GM12878 (cell line): Measurements from ENCODE around the gene LTC4S. TPM values are rescaled to one million over a fixed set of nuclear protein-coding genes. Genes with fewer than 3 reads are reported as not detected.
"Not testable (repeated sequence)": the region's sequence is repeated elsewhere in the genome, so short reads cannot be mapped to it uniquely, and the experiment has no call there.

Source experiments
- ATAC-seq: fragments of 200-7000 bp; cut with Tn5 transposase; 3 replicates; pipeline ENCODE4 v1.9.1; 2020; ENCODE audit warnings: mild to moderate bottlenecking, moderate library complexity
- BruUV-seq: library from RNA; stranded (reverse); fragments of 400-500 nt; replicated peaks from 2 replicates; lab custom pipeline; 2021; lab: Mats Ljungman, UMichigan
- CTCF ChIA-PET: fragments of 300-600 bp; sonication (Branson Sonifier 250); formaldehyde crosslinking; extraction: SDS; loops from one replicate; lab custom pipeline; 2021; ENCODE audit warnings: inconsistent platforms; lab: Yijun Ruan, JAX
- POLR2A ChIA-PET: fragments of 350-600 bp; formaldehyde crosslinking; extraction: SDS; loops from one replicate; lab custom pipeline; 2021; ENCODE audit warnings: inconsistent platforms; lab: Charles Lee
- RAD21 ChIA-PET: fragments of 300-600 bp; sonication (Branson Sonifier 250); formaldehyde crosslinking; loops from one replicate; lab custom pipeline; 2023; ENCODE audit warnings: antibody characterized with exemption; ENCODE audit not compliant: unreplicated experiment; lab: Charles Lee
- SMC1A ChIA-PET: fragments of 300-600 bp; sonication (Branson Sonifier 250); formaldehyde crosslinking; loops from one replicate; lab custom pipeline; 2023; ENCODE audit not compliant: unreplicated experiment, uncharacterized antibody; lab: Charles Lee
- DNase-seq: peaks from one replicate; pipeline ENCODE4 v3.0.0-alpha.2; 2011; ENCODE audit warnings: low read depth, low spot score
- FAIRE-seq: peaks from 3 replicates; lab custom pipeline; 2011; peaks lifted over from hg19 to GRCh38; lab: Jason Lieb, UNC
- H2AFZ ChIP-seq: 2 replicates; pipeline ENCODE4 v1.6.0; 2011; ENCODE audit warnings: low read depth, low read length, control low read depth; ENCODE audit not compliant: control insufficient read depth
- H3K27ac ChIP-seq: 2 replicates; pipeline ENCODE4 v1.5.1; 2011; ENCODE audit warnings: control low read depth; ENCODE audit not compliant: control insufficient read depth, insufficient read depth
- H3K27me3 ChIP-seq, 2 experiments: replicated peaks in 1 of 2; 2 replicates each; pipeline versions ENCODE4 v1.6.0 to v1.6.1; 2011; ENCODE audit warnings: low read length in 1 of 2; ENCODE audit not compliant: control insufficient read depth in 2 of 2, insufficient read depth in 2 of 2
- H3K36me3 ChIP-seq, 2 experiments: 2 replicates each; pipeline ENCODE4 v1.5.1; 2011; ENCODE audit warnings: low read length in 1 of 2; ENCODE audit not compliant: control insufficient read depth in 2 of 2, insufficient read depth in 2 of 2
- H3K4me1 ChIP-seq: 2 replicates; pipeline ENCODE4 v1.6.1; 2011; ENCODE audit warnings: mild to moderate bottlenecking, low read length, moderate library complexity, mixed read lengths; ENCODE audit not compliant: control insufficient read depth, insufficient read depth
- H3K4me2 ChIP-seq: 2 replicates; pipeline ENCODE4 v1.6.0; 2011; ENCODE audit warnings: control low read depth; ENCODE audit not compliant: control insufficient read depth, insufficient read depth
- H3K4me3 ChIP-seq: fragments of 200-600 bp; sonication (generic); 2 replicates; pipeline ENCODE4 v1.5.1; 2016
- H3K79me2 ChIP-seq: 2 replicates; pipeline ENCODE4 v1.6.0; 2011; ENCODE audit warnings: low read length; ENCODE audit not compliant: control insufficient read depth, insufficient read depth
- H3K9ac ChIP-seq: 2 replicates; pipeline ENCODE4 v1.8.0; 2011; ENCODE audit warnings: low read length, control low read depth, mixed read lengths; ENCODE audit not compliant: control insufficient read depth, insufficient read depth
- H3K9me3 ChIP-seq: replicated peaks from 3 replicates; pipeline ENCODE4 v1.5.1; 2011; ENCODE audit warnings: mild to moderate bottlenecking, low read length; ENCODE audit not compliant: control insufficient read depth, insufficient read depth
- H4K20me1 ChIP-seq: 2 replicates; pipeline ENCODE4 v1.6.0; 2011; ENCODE audit not compliant: control insufficient read depth, insufficient read depth
- E2F8 ChIP-seq: fragments of 450-650 bp; IDR thresholded peaks from 2 replicates; pipeline ENCODE4 v1.6.1; 2018; ENCODE audit warnings: mild to moderate bottlenecking, low read depth, moderate library complexity; ENCODE audit not compliant: partially characterized antibody
- FOS ChIP-seq: IDR thresholded peaks from 3 replicates; pipeline ENCODE4 v1.6.1; 2011; ENCODE audit warnings: borderline replicate concordance; ENCODE audit not compliant: insufficient read length; ENCODE audit errors: extremely low read depth
- NR2C2 ChIP-seq: IDR thresholded peaks from 2 replicates; pipeline ENCODE4 v1.6.1; 2011; ENCODE audit warnings: borderline replicate concordance, low read depth; ENCODE audit not compliant: control insufficient read depth, insufficient read length
- PRDM15 ChIP-seq: fragments of 450-650 bp; formaldehyde crosslinking; IDR thresholded peaks from 2 replicates; pipeline ENCODE4 v1.4.0; 2020; ENCODE audit warnings: mild to moderate bottlenecking, moderate library complexity
- YBX1 ChIP-seq: fragments of 450-650 bp; IDR thresholded peaks from 2 replicates; pipeline ENCODE4 v1.6.1; 2016; ENCODE audit warnings: antibody characterized with exemption
- ZBTB11 ChIP-seq: fragments of 450-650 bp; formaldehyde crosslinking; IDR thresholded peaks from 2 replicates; pipeline ENCODE4 v1.5.0; 2022; ENCODE audit warnings: mild to moderate bottlenecking, missing genetic modification characterization
- WGBS: methylation state at CpG from one replicate; pipeline ENCODE4 v1.1.6; 2016; ENCODE audit warnings: low lambda C conversion rate; ENCODE audit not compliant: insufficient replicate concordance, insufficient coverage; ENCODE audit errors: missing lambda C conversion rate; 5-methylcytosine and 5-hydroxymethylcytosine counted together
- in situ Hi-C: fragments of 300-500 bp; cut with MboI; formaldehyde crosslinking; loops from 9 replicates; pipeline ENCODE4 v1.14.3; 2018; ENCODE audit warnings: mixed read lengths
- intact Hi-C: fragments of 100-400 bp; cut with micrococcal nuclease; formaldehyde crosslinking; loops from one replicate; pipeline ENCODE4 v1.14.2; 2022; ENCODE audit not compliant: unreplicated experiment
- polyA plus RNA-seq, 11 experiments: library from polyadenylated mRNA; depleted of rRNA in 4 of 11; unstranded in 6 of 11; stranded (reverse) in 5 of 11; fragments of >200 nt; fragmentation: Nextera tagmentation in 4 of 11; fragmentation: Illumina TruSeq in 1 of 11; extraction: Ambion mirVana in 4 of 11; extraction: Trizol in 1 of 11; gene quantifications; 1 replicate in 1 of 11; 2 replicates in 10 of 11; pipeline versions ENCODE4 v1.2.1 to v1.2.3, GENCODE V29; 2011 to 2016; ENCODE audit warnings: inconsistent platforms in 2 of 11, missing spikeins in 2 of 11, low read depth in 1 of 11
- total RNA-seq, 4 experiments: library from RNA; depleted of rRNA in 3 of 4; stranded (reverse); fragments of >200 nt in 3 of 4; fragmentation: Illumina TruSeq in 1 of 4; extraction: Trizol in 1 of 4; gene quantifications; 2 replicates each; pipeline versions ENCODE4 v1.2.1 to v1.2.3, GENCODE V29; 2013 to 2021

LTC4S gene
- total and polyA plus RNA-seq, 10 of the 15 experiments (the other 5 are each of a cell fraction or from before 2014, with no cell fraction given), result 0.78 to 3.6 (median 1.8) TPM; not detected in 5

GRCh38 chr5:179834120-179834519 is 40.3 kb downstream of the LTC4S start (continued):
- no peak for TF ChIP-seq PRDM15
- no peak for TF ChIP-seq E2F8
- no peak for TF ChIP-seq ZBTB11
- no peak for TF ChIP-seq NR2C2
- no peak for TF ChIP-seq FOS
- no peak for TF ChIP-seq YBX1

- H3K79me2 ChIP-seq, intact Hi-C loops, H2AFZ ChIP-seq, H3K4me2 ChIP-seq, H3K9me3 ChIP-seq, RAD21 ChIA-PET, ATAC-seq, SMC1A ChIA-PET, POLR2A ChIA-PET, H4K20me1 ChIP-seq, BruUV-seq, H3K27me3 ChIP-seq, in situ Hi-C loops, FAIRE-seq, H3K4me3 ChIP-seq, H3K4me1 ChIP-seq, DNase-seq, CTCF ChIA-PET, H3K27ac ChIP-seq, H3K9ac ChIP-seq: not testable (repeated sequence)
- WGBS, result 89% methylated on average over 10 of the region's 28 CpGs
- H3K36me3 ChIP-seq, result peaks cover 30 to 35% of the 10 kb centered on the region in 2 experiments; a peak in 3 of 4 replicates
Observed at GRCh38 chr5:179834871-179835270, 41.1 kb downstream of the LTC4S start.
